Activated T-helper 1 cell treated with anti-CD3 and anti-CD28 coated beads, Interleukin-12 subunit alpha, Interleukin-12 subunit beta, Interleukin-2, Interleukin-4 antibody, amounts not matched to agents 30 ng/mL and 10 ng/mL and 1 ng/mL, durations not matched to agents 14 hours and 24 hours and 36 hours (primary cell): Measurements from ENCODE around the gene RFESD. TPM values are rescaled to one million over a fixed set of nuclear protein-coding genes. Genes with fewer than 3 reads are reported as not detected.

Experiments
- DNase-seq: peaks from one replicate; pipeline ENCODE4 v3.0.0; 2021; ENCODE audit warnings: low spot score
- H3K27ac Mint-ChIP-seq: one replicate; pipeline ENCODE4 v1.8.0; 2021; ENCODE audit warnings: mild to moderate bottlenecking, mixed read lengths
- H3K27me3 Mint-ChIP-seq: one replicate; pipeline ENCODE4 v1.8.0; 2022; ENCODE audit warnings: mild to moderate bottlenecking, moderate library complexity, mixed read lengths; ENCODE audit not compliant: insufficient read depth
- H3K36me3 Mint-ChIP-seq: one replicate; pipeline ENCODE4 v1.8.0; 2021; ENCODE audit warnings: low read depth, mixed read lengths
- H3K4me1 Mint-ChIP-seq: one replicate; pipeline ENCODE4 v1.8.0; 2021; ENCODE audit warnings: low read depth, mixed read lengths
- H3K4me3 Mint-ChIP-seq: one replicate; pipeline ENCODE4 v1.8.0; 2021; ENCODE audit warnings: mild to moderate bottlenecking, moderate library complexity, mixed read lengths
- H3K9me3 Mint-ChIP-seq: one replicate; pipeline ENCODE4 v1.8.0; 2021; ENCODE audit warnings: mixed read lengths
- intact Hi-C: fragments of 100-400 bp; cut with micrococcal nuclease; formaldehyde crosslinking; loops from one replicate; pipeline ENCODE4 v1.15.1; 2024
- total RNA-seq: library from RNA; stranded (reverse); gene quantifications from 2 replicates; pipeline ENCODE4 v1.2.3, GENCODE V29; 2022

The RFESD gene
- total RNA-seq, 1 donor from 2014 or later: 6.0 TPM

DNA sequence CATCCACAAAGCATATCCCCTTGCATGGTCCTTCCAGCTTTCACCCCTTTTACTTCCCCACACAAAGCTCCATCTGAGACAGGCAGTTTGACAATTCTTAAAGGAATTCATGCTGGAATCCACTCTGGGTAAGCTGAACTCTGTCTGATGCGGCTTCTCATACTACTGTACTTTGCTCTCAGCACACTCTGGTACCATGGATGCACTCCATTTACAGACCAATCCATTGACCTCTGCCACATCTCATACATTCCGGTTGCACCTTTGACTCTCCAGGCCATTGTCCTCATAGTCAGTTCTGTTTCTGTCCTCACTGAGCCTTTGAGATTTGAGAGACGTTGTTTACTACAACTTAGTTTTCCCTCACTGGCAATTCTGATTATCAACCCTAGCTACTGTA, 24.0 kb downstream of the RFESD start:
- Mint-ChIP-seq H3K4me3 (no peak overlapping the region), H3K4me1 (no peaks in the 10 kb centered on the region), H3K9me3 (no peaks in the 10 kb centered on the region), H3K36me3 (no peaks in the 10 kb centered on the region), H3K27me3 (peaks cover 9% of the 10 kb centered on the region), H3K27ac (no peak overlapping the region)
- intact Hi-C loops: no loop called here
- DNase-seq: no peak

DNA sequence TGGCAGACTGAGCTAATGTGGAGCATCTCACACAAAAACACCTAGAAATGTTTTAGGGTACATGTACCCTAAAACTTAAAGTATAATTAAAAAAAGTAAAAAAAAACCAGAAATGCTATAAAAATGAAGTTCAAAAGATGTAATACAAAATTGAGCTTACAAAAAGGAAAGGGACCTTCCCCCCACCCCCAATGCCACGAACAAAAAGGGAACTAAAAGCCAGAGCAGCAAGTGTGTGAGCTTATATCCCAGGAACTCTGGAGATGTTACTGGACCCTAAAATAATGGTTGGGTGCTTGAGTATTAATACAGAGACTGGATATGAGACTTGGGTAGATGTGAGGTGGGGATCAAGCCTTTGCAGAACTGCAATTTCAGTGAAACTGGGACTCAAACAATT, 25.2 kb downstream of the RFESD start:
- Mint-ChIP-seq H3K27me3 (peaks cover 9% of the 10 kb centered on the region), H3K9me3 (no peaks in the 10 kb centered on the region), H3K27ac (no peak overlapping the region), H3K4me3 (no peak overlapping the region), H3K36me3 (no peaks in the 10 kb centered on the region), H3K4me1 (no peaks in the 10 kb centered on the region)
- intact Hi-C loops: no loop called here
- DNase-seq: no peak

DNA sequence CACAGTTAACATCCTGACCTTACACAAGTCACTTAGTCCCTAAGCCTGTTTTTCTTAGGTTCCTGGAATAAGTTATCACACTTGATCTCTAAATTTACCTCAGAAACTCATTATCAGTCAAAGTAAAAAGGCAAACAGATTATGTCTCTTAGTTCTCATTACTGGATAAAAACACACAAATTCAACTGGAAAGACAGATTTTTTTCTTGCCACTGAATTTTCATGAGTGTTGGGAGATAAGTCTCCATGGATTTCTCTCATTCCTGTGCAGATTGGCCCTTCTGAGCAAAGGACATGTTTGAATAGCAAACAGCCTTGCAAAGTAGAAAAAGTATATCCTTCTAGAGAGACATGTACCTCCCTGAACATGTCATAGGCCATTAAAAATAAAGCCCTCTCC, 26.1 kb downstream of the RFESD start:
- no peaks in the 10 kb centered on the region for H3K36me3 Mint-ChIP-seq
- intact Hi-C loops: no loop called here
- peaks cover 9% of the 10 kb centered on the region for H3K27me3 Mint-ChIP-seq
- no peak overlapping the region for H3K4me3 Mint-ChIP-seq
- no peak overlapping the region for H3K27ac Mint-ChIP-seq
- no peaks in the 10 kb centered on the region for H3K4me1 Mint-ChIP-seq
- no peaks in the 10 kb centered on the region for H3K9me3 Mint-ChIP-seq
- DNase-seq: no peak

DNA sequence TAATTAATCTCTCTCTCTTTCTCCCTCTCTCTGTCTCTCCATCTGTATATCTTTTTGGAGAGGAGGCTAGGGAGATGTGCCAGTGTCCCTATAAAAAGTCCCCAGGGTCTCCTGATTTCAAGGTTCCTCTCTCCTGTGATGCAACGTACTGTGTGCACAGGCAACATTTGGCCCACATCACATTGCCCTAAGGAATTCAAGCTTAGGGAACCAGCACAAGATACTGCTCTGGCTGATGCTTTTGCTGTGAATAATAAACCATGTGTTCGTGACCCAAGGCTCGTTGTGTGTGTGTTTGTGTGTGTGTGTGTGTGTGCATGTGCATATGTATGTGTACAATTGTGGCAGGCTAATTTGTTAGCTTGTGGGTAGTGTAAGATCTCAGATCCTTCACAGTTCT, 26.5 kb downstream of the RFESD start:
- no peaks in the 10 kb centered on the region for H3K36me3 Mint-ChIP-seq
- no peak overlapping the region for H3K4me3 Mint-ChIP-seq
- DNase-seq: no peak
- H3K27me3 Mint-ChIP-seq: peaks cover 6% of the 10 kb centered on the region
- no peaks in the 10 kb centered on the region for H3K4me1 Mint-ChIP-seq
- H3K27ac Mint-ChIP-seq: no peak overlapping the region
- H3K9me3 Mint-ChIP-seq: no peaks in the 10 kb centered on the region
- intact Hi-C loops: no loop called here

DNA sequence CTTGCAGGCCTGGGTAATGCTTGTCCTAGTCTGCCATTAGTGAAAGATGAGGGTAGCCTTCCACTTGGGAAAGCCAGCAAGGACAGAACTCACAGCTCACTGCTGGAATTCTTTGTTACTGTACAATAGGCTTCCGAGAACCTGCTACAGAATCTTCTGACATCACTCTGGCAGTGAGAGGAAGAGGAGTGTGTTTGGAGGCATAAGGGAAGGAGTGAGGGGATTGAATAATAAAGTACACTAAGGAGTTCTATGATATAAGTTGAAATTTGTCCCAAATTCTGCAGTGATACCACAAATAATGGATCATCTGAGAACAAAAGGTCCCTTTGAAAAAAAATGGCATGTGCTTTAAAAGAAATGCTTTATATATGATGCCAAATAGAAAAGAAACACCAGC, 36.3 kb downstream of the RFESD start, which contains the start of gene SPATA9:
SPATA9 (minus strand) TSS at position 101 of the 400 bp plus-strand sequence. CDS start 137 bp downstream, outside the sequence.
- intact Hi-C loops: no loop called here
- no peak within 1 kb of the TSS for H3K27ac Mint-ChIP-seq
- no peaks in the 10 kb centered on the region for H3K9me3 Mint-ChIP-seq
- H3K36me3 Mint-ChIP-seq: no peaks in the 10 kb centered on the region
- peaks cover 43% of the 10 kb centered on the region for H3K27me3 Mint-ChIP-seq
- DNase-seq: no peak
- no peak within 1 kb of the TSS for H3K4me3 Mint-ChIP-seq
- no peaks in the 10 kb centered on the region for H3K4me1 Mint-ChIP-seq

DNA sequence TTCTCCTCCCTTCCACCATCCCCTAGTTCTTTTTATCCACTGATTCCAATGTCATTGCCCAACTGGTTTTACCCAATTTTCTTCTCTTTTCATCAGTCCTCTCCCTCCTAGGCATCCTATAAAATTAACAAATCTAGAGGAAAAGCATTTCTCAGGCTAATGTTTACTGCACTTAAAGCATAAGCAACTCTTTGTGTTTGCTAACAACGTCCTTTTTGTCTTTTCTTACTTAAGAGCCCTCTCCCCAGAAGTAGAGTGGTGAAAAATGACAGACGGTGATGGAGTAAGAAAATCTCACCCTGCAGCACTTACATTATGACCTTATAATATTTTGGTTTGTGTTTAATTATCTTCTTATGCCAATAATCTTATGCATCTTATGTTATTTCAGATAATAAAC, 37.8 kb downstream of the RFESD start:
- H3K27me3 Mint-ChIP-seq: peaks cover 45% of the 10 kb centered on the region

DNA sequence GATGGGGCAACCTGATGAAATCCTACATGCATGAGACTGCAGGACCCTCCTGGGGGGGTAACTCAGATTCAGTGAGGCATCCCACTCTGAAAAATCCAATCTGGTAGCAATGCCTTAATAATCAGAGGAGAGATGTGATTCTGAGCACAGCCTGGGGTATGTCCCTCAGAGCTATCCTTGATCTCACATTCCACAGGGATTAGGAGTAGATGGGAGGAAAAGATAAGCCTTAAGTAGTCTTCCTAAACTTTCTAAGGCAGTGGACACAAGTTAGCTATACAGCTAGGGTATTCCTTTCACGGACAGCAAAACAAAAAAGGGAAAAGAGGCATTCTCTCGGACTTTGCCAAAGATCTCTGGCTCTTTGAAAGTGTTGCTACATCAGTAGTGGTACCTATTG, 40.1 kb downstream of the RFESD start:
- no peaks in the 10 kb centered on the region for H3K9me3 Mint-ChIP-seq
- H3K36me3 Mint-ChIP-seq: no peaks in the 10 kb centered on the region
- no peak for DNase-seq
- H3K4me1 Mint-ChIP-seq: no peaks in the 10 kb centered on the region
- H3K27ac Mint-ChIP-seq: no peak overlapping the region
- no peak overlapping the region for H3K4me3 Mint-ChIP-seq
- peaks cover 39% of the 10 kb centered on the region for H3K27me3 Mint-ChIP-seq
- intact Hi-C loops: no loop called here

More for the DNA sequence above, 37.8 kb downstream of the RFESD start:
- H3K27ac Mint-ChIP-seq: no peak overlapping the region
- no peaks in the 10 kb centered on the region for H3K4me1 Mint-ChIP-seq
- no peaks in the 10 kb centered on the region for H3K9me3 Mint-ChIP-seq
- H3K4me3 Mint-ChIP-seq: no peak overlapping the region
- no peaks in the 10 kb centered on the region for H3K36me3 Mint-ChIP-seq
- no peak for DNase-seq
- intact Hi-C loops: no loop called here

DNA sequence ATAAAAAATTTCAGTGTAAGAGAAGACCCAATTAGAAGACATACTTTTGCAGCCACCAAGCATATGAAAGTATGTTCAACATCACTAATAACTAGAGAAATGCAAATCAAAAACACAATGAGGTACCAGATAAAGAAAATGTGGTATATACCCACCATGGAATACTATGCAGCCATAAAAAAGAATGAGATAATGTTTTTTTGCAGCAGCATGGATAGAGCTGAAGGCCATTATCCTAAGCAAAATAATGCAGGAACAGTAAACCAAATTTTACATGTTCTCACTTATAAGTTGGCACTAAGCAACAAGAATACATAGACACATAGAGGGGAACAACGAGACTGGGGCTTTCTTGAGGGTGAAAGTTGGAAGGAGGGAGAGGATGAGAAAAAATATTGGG, 43.1 kb downstream of the RFESD start:
- H3K27ac Mint-ChIP-seq: no peak overlapping the region
- H3K4me1 Mint-ChIP-seq: no peaks in the 10 kb centered on the region
- no peak overlapping the region for H3K4me3 Mint-ChIP-seq
- H3K9me3 Mint-ChIP-seq: no peaks in the 10 kb centered on the region
- DNase-seq: no peak
- intact Hi-C loops: no loop called here
- H3K27me3 Mint-ChIP-seq: peaks cover 27% of the 10 kb centered on the region
- H3K36me3 Mint-ChIP-seq: no peaks in the 10 kb centered on the region

DNA sequence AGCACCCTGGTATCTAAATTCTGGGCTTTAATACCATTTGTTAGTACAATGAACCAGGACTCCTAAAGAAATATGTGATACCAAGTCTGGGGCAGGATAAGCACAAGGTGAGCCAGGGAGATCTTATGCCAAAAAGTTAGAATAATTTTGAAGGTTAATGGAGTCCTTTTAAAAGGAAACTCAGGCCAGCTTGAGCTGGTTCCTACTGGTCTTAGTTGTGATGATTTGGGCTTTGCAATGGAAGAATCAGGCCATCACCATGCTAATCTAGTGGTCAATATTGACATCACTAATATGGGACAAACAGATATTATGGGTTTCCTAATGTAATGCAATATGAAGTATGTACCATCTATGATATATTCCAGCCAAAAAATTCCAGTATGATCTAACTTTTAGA, 43.8 kb downstream of the RFESD start:
- Mint-ChIP-seq H3K27ac (no peak overlapping the region), H3K36me3 (no peaks in the 10 kb centered on the region), H3K27me3 (peaks cover 24% of the 10 kb centered on the region), H3K4me3 (no peak overlapping the region), H3K9me3 (no peaks in the 10 kb centered on the region), H3K4me1 (no peaks in the 10 kb centered on the region)
- intact Hi-C loops: no loop called here
- DNase-seq: no peak

DNA sequence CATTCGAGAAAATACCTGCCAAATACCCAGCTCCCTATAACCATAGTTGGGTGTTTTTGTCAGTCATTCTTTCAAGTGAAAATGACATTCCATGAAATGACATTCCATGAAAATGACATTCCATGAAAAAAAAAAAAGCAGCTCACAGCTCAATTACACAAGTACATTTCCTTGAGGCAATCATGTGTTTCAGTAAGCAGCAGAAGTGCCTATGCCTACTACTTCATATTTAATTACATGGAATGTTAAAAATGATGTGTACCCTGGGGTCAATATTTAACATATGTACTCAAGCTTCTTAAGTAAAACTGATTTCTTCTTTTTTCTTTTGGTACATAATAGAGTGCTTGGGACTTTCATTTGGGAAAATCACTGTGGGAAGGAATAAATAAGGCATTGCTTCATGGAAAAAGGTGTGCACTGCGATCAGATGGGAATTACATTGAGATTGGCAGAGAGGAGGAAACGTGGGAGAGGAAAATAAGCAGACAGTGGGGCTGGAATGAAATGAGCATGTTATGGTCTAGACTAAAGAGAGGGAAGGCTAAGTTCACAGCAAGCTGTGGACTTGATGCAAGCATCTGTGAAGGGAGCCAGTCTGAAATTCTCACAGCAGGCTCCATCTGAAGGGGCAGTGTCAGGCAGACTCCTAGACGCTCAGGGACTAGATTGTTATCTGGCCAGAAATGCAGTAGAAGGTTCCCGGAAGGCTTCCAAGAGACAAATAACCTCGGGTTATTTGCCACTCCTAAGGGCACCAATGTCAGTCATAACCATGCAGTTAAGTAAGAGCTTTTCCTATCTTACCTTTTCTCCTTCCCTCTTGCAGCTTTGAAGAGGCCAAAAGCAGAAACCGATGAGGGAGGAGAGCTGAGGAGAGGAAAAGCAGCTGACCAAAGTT, 51.5 kb downstream of the RFESD start:
- H3K4me3 Mint-ChIP-seq: no peak overlapping the region
- H3K27me3 Mint-ChIP-seq: peaks cover 43% of the 10 kb centered on the region
- H3K27ac Mint-ChIP-seq: no peak overlapping the region
- no peaks in the 10 kb centered on the region for H3K4me1 Mint-ChIP-seq
- H3K36me3 Mint-ChIP-seq: no peaks in the 10 kb centered on the region
- DNase-seq: no peak
- intact Hi-C loops: no loop called here
- no peaks in the 10 kb centered on the region for H3K9me3 Mint-ChIP-seq

DNA sequence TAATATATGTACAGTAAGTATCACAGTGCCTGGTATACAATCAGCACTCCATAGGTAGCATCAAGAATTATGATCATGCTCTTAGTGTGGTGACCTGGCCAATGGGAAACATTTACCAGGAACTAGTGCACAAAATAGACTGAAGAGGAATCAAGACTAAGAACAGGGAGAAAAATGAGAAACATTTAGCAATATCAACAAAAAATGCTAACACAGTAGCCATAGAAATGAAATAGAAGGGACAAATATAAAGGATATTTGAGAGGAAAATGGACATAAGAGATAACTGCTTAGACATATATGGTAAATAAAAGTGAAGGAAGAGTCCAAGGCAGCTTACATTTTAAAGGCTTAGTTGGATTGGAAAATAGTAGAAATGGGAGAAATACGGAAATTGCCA, 52.8 kb downstream of the RFESD start:
- intact Hi-C loops: no loop called here
- no peaks in the 10 kb centered on the region for H3K9me3 Mint-ChIP-seq
- no peak for DNase-seq

DNA sequence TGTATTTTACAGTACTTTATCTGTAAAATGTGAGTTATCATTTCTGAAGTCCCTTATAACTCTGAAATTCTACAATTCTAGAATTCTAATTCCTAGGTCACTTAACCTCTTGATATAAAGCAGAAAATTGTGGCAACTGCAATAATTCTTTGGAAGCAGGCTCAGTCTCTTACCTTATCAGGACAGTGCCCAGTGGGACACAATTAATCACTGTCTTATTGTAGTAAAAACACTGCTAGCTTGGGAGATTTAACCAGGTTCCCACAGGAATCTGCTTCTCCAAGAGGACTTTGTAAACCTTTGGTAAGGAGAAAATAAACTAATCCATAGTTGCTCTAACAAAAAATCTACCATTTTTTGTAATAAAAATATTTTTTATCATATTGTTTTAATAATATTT, 54.5 kb downstream of the RFESD start:
- Mint-ChIP-seq H3K4me1 (no peaks in the 10 kb centered on the region), H3K27ac (no peak overlapping the region), H3K36me3 (no peaks in the 10 kb centered on the region), H3K27me3 (peaks cover 36% of the 10 kb centered on the region), H3K9me3 (no peaks in the 10 kb centered on the region), H3K4me3 (no peak overlapping the region)
- DNase-seq: no peak
- intact Hi-C loops: no loop called here

More for the DNA sequence above, 52.8 kb downstream of the RFESD start:
- Mint-ChIP-seq H3K4me1 (no peaks in the 10 kb centered on the region), H3K36me3 (no peaks in the 10 kb centered on the region), H3K27me3 (peaks cover 40% of the 10 kb centered on the region), H3K4me3 (no peak overlapping the region), H3K27ac (no peak overlapping the region)

DNA sequence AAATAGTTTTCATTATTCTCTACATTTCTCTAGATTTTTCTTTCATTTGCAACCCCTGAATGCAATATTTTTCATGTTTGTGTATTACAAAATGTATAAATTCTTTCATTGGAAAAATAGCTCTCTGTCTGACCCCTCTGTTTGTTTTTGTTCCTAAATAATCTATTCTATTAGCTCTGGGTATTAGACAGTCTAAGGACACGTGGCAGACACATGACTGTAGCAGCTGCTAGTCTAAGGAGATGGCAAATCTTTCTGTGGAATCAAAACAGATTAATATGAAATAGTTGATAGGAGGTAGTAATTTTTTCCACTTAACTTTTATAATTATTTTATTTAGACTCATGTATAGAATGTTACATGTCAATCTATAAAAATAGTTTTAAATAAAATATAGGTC, 57.6 kb downstream of the RFESD start:
- no peaks in the 10 kb centered on the region for H3K9me3 Mint-ChIP-seq
- peaks cover 17% of the 10 kb centered on the region for H3K27me3 Mint-ChIP-seq
- no peak overlapping the region for H3K4me3 Mint-ChIP-seq
- no peak overlapping the region for H3K27ac Mint-ChIP-seq
- H3K4me1 Mint-ChIP-seq: no peaks in the 10 kb centered on the region
- DNase-seq: no peak
- intact Hi-C loops: no loop called here
- no peaks in the 10 kb centered on the region for H3K36me3 Mint-ChIP-seq
